Endothelial cell of umbilical vein (primary cell): ENCODE data around the gene GAK. TPM values are rescaled to one million over a fixed set of nuclear protein-coding genes. Genes with fewer than 3 reads are reported as not detected.

Experiments used
- BruUV-seq: library from RNA; stranded (reverse); fragments of 400-500 nt; replicated peaks from 2 replicates; lab custom pipeline; 2021; lab: Mats Ljungman, UMichigan
- CTCF ChIA-PET: fragments of 300-600, 350-600 bp; sonication (Branson Sonifier 250); formaldehyde crosslinking; loops from one replicate; lab custom pipeline; 2021; ENCODE audit warnings: antibody characterized with exemption, inconsistent platforms; lab: Charles Lee
- POLR2A ChIA-PET: fragments of 300-600, 350-600 bp; sonication (Branson Sonifier 250); formaldehyde crosslinking; loops from one replicate; lab custom pipeline; 2021; ENCODE audit warnings: antibody characterized with exemption, inconsistent platforms; lab: Charles Lee
- DNase-seq: peaks from one replicate; pipeline ENCODE4 v3.0.0-alpha.2; 2011; ENCODE audit warnings: low read depth, low spot score
- FAIRE-seq: peaks from 2 replicates; lab custom pipeline; 2011; peaks lifted over from hg19 to GRCh38; lab: Jason Lieb, UNC
- H2AFZ ChIP-seq: 2 replicates; pipeline ENCODE4 v1.6.0; 2012; ENCODE audit warnings: low read depth, low read length, control low read depth, inconsistent platforms
- H3K27ac ChIP-seq: 2 replicates; pipeline ENCODE4 v1.5.1; 2011; ENCODE audit warnings: low read depth, mild to moderate bottlenecking, control low read depth, low read length, moderate library complexity; ENCODE audit not compliant: insufficient read depth
- H3K27me3 ChIP-seq, 2 experiments: 2 replicates each; pipeline versions ENCODE4 v1.6.0 to v1.6.1; 2011; ENCODE audit warnings: low read length in 2 of 2, mixed read lengths in 1 of 2; ENCODE audit not compliant: control insufficient read depth in 2 of 2, insufficient read depth in 2 of 2
- H3K36me3 ChIP-seq, 2 experiments: 2 replicates in 1 of 2; 3 replicates in 1 of 2; pipeline ENCODE4 v1.5.1; 2011; ENCODE audit warnings: low read length in 2 of 2, mild to moderate bottlenecking in 1 of 2, moderate library complexity in 1 of 2; ENCODE audit not compliant: control insufficient read depth in 2 of 2, insufficient read depth in 2 of 2; ENCODE audit errors: extremely low read depth in 1 of 2
- H3K4me1 ChIP-seq: 3 replicates; pipeline ENCODE4 v1.5.1; 2011; ENCODE audit warnings: mild to moderate bottlenecking, low read length; ENCODE audit not compliant: control insufficient read depth, insufficient read depth; ENCODE audit errors: extremely low read depth
- H3K4me2 ChIP-seq: 2 replicates; pipeline ENCODE4 v1.6.1; 2011; ENCODE audit warnings: low read length, control low read depth, mixed read lengths; ENCODE audit not compliant: insufficient read depth
- H3K4me3 ChIP-seq, 3 experiments: fragments of 200-600 bp in 1 of 3; sonication (generic), shearing (Covaris generic) in 1 of 3; replicated peaks in 1 of 3; 2 replicates each; pipeline ENCODE4 v1.5.1; 2011 to 2016; ENCODE audit warnings: control low read depth in 3 of 3, low read length in 3 of 3, mild to moderate bottlenecking in 2 of 3, inconsistent platforms in 1 of 3, low read depth in 1 of 3, moderate library complexity in 1 of 3; ENCODE audit not compliant: insufficient read depth in 1 of 3
- H3K79me2 ChIP-seq: 2 replicates; pipeline ENCODE4 v1.6.0; 2012; ENCODE audit warnings: low read length, inconsistent platforms; ENCODE audit not compliant: control insufficient read depth, insufficient read depth
- H3K9ac ChIP-seq: replicated peaks from 2 replicates; pipeline ENCODE3; 2011; ENCODE audit warnings: low read length, control low read depth; ENCODE audit not compliant: insufficient read depth; ENCODE audit errors: extremely low read depth
- H3K9me1 ChIP-seq: replicated peaks from 3 replicates; pipeline ENCODE4 v1.6.0; 2011; ENCODE audit warnings: mild to moderate bottlenecking, low read length; ENCODE audit not compliant: control insufficient read depth, insufficient read depth; ENCODE audit errors: extremely low read depth
- H3K9me3 ChIP-seq: replicated peaks from 2 replicates; pipeline ENCODE4 v1.5.1; 2012; ENCODE audit warnings: low read length, inconsistent platforms; ENCODE audit not compliant: control insufficient read depth, insufficient read depth
- H4K20me1 ChIP-seq: replicated peaks from 2 replicates; pipeline ENCODE3; 2011; ENCODE audit warnings: mild to moderate bottlenecking, low read length; ENCODE audit not compliant: control insufficient read depth, insufficient read depth; ENCODE audit errors: extremely low read depth
- EZH2 ChIP-seq: IDR thresholded peaks from 2 replicates; pipeline ENCODE4 v1.6.1; 2012; ENCODE audit warnings: borderline replicate concordance, low read depth, mild to moderate bottlenecking, moderate library complexity, low read length, inconsistent platforms; ENCODE audit not compliant: severe bottlenecking
- FOS ChIP-seq: IDR thresholded peaks from 2 replicates; pipeline ENCODE4 v1.6.1; 2011; ENCODE audit warnings: mild to moderate bottlenecking, low read length, moderate library complexity, borderline replicate concordance; ENCODE audit not compliant: insufficient read depth
- MAX ChIP-seq: IDR thresholded peaks from 2 replicates; pipeline ENCODE4 v1.6.1; 2011; ENCODE audit not compliant: insufficient read depth, insufficient read length
- dilution Hi-C: fragments of 300-500 bp; cut with MboI; formaldehyde crosslinking; loops from one replicate; pipeline ENCODE4 v1.15.0; 2019; ENCODE audit warnings: low sequenced_read_pairs; ENCODE audit not compliant: extremely low pct_ligation_motif_present
- intact Hi-C: fragments of 100-400 bp; cut with micrococcal nuclease; formaldehyde crosslinking; loops from one replicate; pipeline ENCODE4 v1.10.0; 2022
- polyA plus RNA-seq, 4 experiments: library from polyadenylated mRNA; depleted of rRNA in 3 of 4; stranded (reverse) in 3 of 4; unstranded in 1 of 4; fragments of >200 nt; gene quantifications; 2 replicates each; pipeline versions ENCODE4 v1.2.1 to v1.2.3, GENCODE V29; 2011 to 2012; ENCODE audit warnings: missing spikeins in 1 of 4
- total RNA-seq: library from RNA; stranded (reverse); gene quantifications from 2 replicates; pipeline ENCODE4 v1.2.3, GENCODE V29; 2021
- TF ChIP-seq, protein P1 (sequence below), 2 donors: IDR thresholded peaks; 1 replicate in 1 of 2; 2 replicates in 1 of 2; pipeline ENCODE4 v1.5.1; 2011; ENCODE audit warnings: low read length in 2 of 2, mild to moderate bottlenecking in 2 of 2, moderate library complexity in 2 of 2, control low read depth in 1 of 2, inconsistent platforms in 1 of 2, low read depth in 1 of 2; ENCODE audit not compliant: insufficient read depth in 1 of 2; ENCODE audit errors: extremely low read depth in 1 of 2

Gene GAK
- total and polyA plus RNA-seq, 2 donors (not counting 3 experiments of a cell fraction or from before 2014, with no cell fraction given): 49.6 to 109 TPM

GRCh38 chr4:845836-846251 lies 86.3 kb downstream of the GAK start:
- POLR2A ChIA-PET: no interaction called here
- H3K4me1 ChIP-seq: no peaks in the 10 kb centered on the region
- H3K79me2 ChIP-seq: no peaks in the 10 kb centered on the region
- H3K4me3 ChIP-seq: no peak overlapping the region
- TF ChIP-seq EZH2: no peak
- TF ChIP-seq, protein P1, sequence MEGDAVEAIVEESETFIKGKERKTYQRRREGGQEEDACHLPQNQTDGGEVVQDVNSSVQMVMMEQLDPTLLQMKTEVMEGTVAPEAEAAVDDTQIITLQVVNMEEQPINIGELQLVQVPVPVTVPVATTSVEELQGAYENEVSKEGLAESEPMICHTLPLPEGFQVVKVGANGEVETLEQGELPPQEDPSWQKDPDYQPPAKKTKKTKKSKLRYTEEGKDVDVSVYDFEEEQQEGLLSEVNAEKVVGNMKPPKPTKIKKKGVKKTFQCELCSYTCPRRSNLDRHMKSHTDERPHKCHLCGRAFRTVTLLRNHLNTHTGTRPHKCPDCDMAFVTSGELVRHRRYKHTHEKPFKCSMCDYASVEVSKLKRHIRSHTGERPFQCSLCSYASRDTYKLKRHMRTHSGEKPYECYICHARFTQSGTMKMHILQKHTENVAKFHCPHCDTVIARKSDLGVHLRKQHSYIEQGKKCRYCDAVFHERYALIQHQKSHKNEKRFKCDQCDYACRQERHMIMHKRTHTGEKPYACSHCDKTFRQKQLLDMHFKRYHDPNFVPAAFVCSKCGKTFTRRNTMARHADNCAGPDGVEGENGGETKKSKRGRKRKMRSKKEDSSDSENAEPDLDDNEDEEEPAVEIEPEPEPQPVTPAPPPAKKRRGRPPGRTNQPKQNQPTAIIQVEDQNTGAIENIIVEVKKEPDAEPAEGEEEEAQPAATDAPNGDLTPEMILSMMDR (IDR thresholded peaks at IDR 0.05; ENCODE audit: extremely low read depth in 1 of 2, insufficient read depth in 1 of 2, low read depth in 1 of 2, low read length in 2 of 2): no peak
- no peak for TF ChIP-seq MAX
- TF ChIP-seq FOS: no peak
- no peak overlapping the region for H3K27ac ChIP-seq
- H3K27me3 ChIP-seq: no peaks in the 10 kb centered on the region
- no peaks in the 10 kb centered on the region for H4K20me1 ChIP-seq
- FAIRE-seq (no peak), DNase-seq (no peak)
- H3K36me3 ChIP-seq: peaks cover 3 to 6% of the 10 kb centered on the region in 2 experiments
- no peaks in the 10 kb centered on the region for H3K9me1 ChIP-seq
- no peak overlapping the region for H3K4me2 ChIP-seq
- dilution Hi-C loops (no loop called here), intact Hi-C loops (no loop called here)
- CTCF ChIA-PET: interaction anchor here (1.3 kb wide), 2 partner anchors 103 to 141 kb away, joined by 3 read pairs; partner anchors contain the start of gene IDUA
- H3K9ac ChIP-seq: no peak overlapping the region
- no peak overlapping the region for H2AFZ ChIP-seq
- H3K9me3 ChIP-seq: no peaks in the 10 kb centered on the region
- BruUV-seq: no TSS peak
